Posterior cingulate gyrus (tissue), 11 donors: ENCODE data around the gene APC2.
"Not testable (repeated sequence)": the region's sequence is repeated elsewhere in the genome, so short reads cannot be mapped to it uniquely, and the experiment has no call there.

Source experiments
- DNase-seq, 10 donors: peaks; one replicate each; pipeline versions ENCODE4 v3.0.0 to v3.0.0-alpha.2; 2020 to 2021; ENCODE audit warnings: mixed read lengths in 3 of 10
- intact Hi-C: fragments of 100-400 bp; cut with DNase I; formaldehyde crosslinking; loops from one replicate; pipeline ENCODE4 v1.15.1; 2023

The APC2 gene

GRCh38 chr19:1472231-1473084, 22.5 kb downstream of the APC2 start:
- peak in 2 of 10 donors; percentile 52 to 89 for DNase-seq
- intact Hi-C loops: no loop called here

- intact Hi-C loops: no loop called here
- DNase-seq: peak in 3 of 10 donors; percentile 13 to 83 (median 74)
Measured at GRCh38 chr19:1473085-1473851, 23.3 kb downstream of the APC2 start.

GRCh38 chr19:1474011-1474764, 24.3 kb downstream of the APC2 start:
- DNase-seq: peak in 5 of 10 donors; percentile 36 to 90 (median 52)
- intact Hi-C loops: no loop called here

GRCh38 chr19:1474765-1475351, 24.9 kb downstream of the APC2 start:
- DNase-seq: peak in 3 of 10 donors; percentile 6 to 80 (median 68)
- intact Hi-C loops: no loop called here

- DNase-seq: peak in 2 of 10 donors; percentile 60 to 67
Measured at GRCh38 chr19:1475751-1476437, 26.0 kb downstream of the APC2 start.

GRCh38 chr19:1477056-1477455, 27.1 kb downstream of the APC2 start:
- DNase-seq, intact Hi-C loops: not testable (repeated sequence)

More at GRCh38 chr19:1475751-1476437, 26.0 kb downstream of the APC2 start:
- intact Hi-C loops: no loop called here

- intact Hi-C loops: loop anchor here (1.0 kb wide), 2 partner anchors 11 to 28 kb away; partner anchors contain the start of gene PCSK4
- peak; percentile 91 to 99 (median 96) for DNase-seq
Measured at GRCh38 chr19:1478934-1479707, 29.2 kb downstream of the APC2 start, which contains the start of gene C19orf25. Gene C19orf25, minus strand, starts transcription at chr19:1479215. Its CDS starts 312 bp downstream, at chr19:1478903.

- intact Hi-C loops: no loop called here
- peak in 2 of 10 donors; percentile 68 to 70 for DNase-seq
Measured at GRCh38 chr19:1481224-1481892, 31.4 kb downstream of the APC2 start.

GRCh38 chr19:1481893-1482360, 32.0 kb downstream of the APC2 start:
- peak in 3 of 10 donors; percentile 66 to 82 (median 76) for DNase-seq
- intact Hi-C loops: no loop called here

- DNase-seq: peak in 1 of 10 donors; percentile 78
- intact Hi-C loops: no loop called here
Measured at GRCh38 chr19:1482361-1483130, 32.6 kb downstream of the APC2 start.

GRCh38 chr19:1483131-1483978, 33.4 kb downstream of the APC2 start:
- peak in 3 of 10 donors; percentile 66 to 79 (median 78) for DNase-seq
- intact Hi-C loops: no loop called here

GRCh38 chr19:1483979-1484428, 34.1 kb downstream of the APC2 start:
- intact Hi-C loops: no loop called here
- DNase-seq: peak in 2 of 10 donors; percentile 41 to 81

- intact Hi-C loops: no loop called here
- peak in 1 of 10 donors; percentile 74 for DNase-seq
Measured at GRCh38 chr19:1486720-1487575, 37.0 kb downstream of the APC2 start.

- peak in 2 of 10 donors; percentile 4 to 80 for DNase-seq
- intact Hi-C loops: no loop called here
Measured at GRCh38 chr19:1487576-1488281, 37.8 kb downstream of the APC2 start.

GRCh38 chr19:1488282-1488601, 38.3 kb downstream of the APC2 start:
- intact Hi-C loops: no loop called here
- peak in 1 of 10 donors; percentile 72 for DNase-seq
